ENCODE results near the gene TPCN2.

- TF ChIP-seq, protein P1, sequence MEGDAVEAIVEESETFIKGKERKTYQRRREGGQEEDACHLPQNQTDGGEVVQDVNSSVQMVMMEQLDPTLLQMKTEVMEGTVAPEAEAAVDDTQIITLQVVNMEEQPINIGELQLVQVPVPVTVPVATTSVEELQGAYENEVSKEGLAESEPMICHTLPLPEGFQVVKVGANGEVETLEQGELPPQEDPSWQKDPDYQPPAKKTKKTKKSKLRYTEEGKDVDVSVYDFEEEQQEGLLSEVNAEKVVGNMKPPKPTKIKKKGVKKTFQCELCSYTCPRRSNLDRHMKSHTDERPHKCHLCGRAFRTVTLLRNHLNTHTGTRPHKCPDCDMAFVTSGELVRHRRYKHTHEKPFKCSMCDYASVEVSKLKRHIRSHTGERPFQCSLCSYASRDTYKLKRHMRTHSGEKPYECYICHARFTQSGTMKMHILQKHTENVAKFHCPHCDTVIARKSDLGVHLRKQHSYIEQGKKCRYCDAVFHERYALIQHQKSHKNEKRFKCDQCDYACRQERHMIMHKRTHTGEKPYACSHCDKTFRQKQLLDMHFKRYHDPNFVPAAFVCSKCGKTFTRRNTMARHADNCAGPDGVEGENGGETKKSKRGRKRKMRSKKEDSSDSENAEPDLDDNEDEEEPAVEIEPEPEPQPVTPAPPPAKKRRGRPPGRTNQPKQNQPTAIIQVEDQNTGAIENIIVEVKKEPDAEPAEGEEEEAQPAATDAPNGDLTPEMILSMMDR (IDR thresholded peaks at IDR 0.05; ENCODE audit: insufficient read depth, low read length, poor library complexity, severe bottlenecking) = no peak
- no peak for TF ChIP-seq EZH2phosphoT487 (conservative IDR thresholded peaks at IDR 0.05; ENCODE audit: low read length)
These were observed 109.1 kb downstream of the TPCN2 start for GRCh38 chr11:69157822-69158231.

All from SU-DHL-6 (cell line).